Type B pancreatic cell (in vitro differentiated cells): ENCODE measurements around the gene KIF14. TPM values are rescaled to one million over a fixed set of nuclear protein-coding genes. Genes with fewer than 3 reads are reported as not detected.
A peak's percentile ranks its signal among the peaks of the same experiment; 100 is the strongest.

ENCODE experiments used
- DNase-seq: peaks from one replicate; pipeline ENCODE4 v3.0.0; 2021; ENCODE audit warnings: mixed read lengths; ENCODE audit not compliant: unreplicated experiment; ENCODE audit errors: extremely low spot score
- H3K27ac Mint-ChIP-seq: 2 replicates; pipeline ENCODE4 v1.8.0; 2021; ENCODE audit warnings: mild to moderate bottlenecking, mixed read lengths
- H3K27me3 Mint-ChIP-seq: 2 replicates; pipeline ENCODE4 v1.8.0; 2021; ENCODE audit warnings: mixed read lengths
- H3K36me3 Mint-ChIP-seq: 2 replicates; pipeline ENCODE4 v1.8.0; 2021; ENCODE audit warnings: mixed read lengths
- H3K4me1 Mint-ChIP-seq: one replicate; pipeline ENCODE4 v1.8.0; 2021; ENCODE audit warnings: mixed read lengths; ENCODE audit not compliant: unreplicated experiment
- H3K4me3 Mint-ChIP-seq: 2 replicates; pipeline ENCODE4 v1.8.0; 2021; ENCODE audit warnings: mild to moderate bottlenecking, mixed read lengths
- H3K9me3 Mint-ChIP-seq: 2 replicates; pipeline ENCODE4 v1.8.0; 2021; ENCODE audit warnings: mixed read lengths
- total RNA-seq: library from RNA; stranded (reverse); gene quantifications from 2 replicates; pipeline ENCODE4 v1.2.1, GENCODE V29; 2021; ENCODE audit warnings: low replicate concordance
- TF ChIP-seq, protein P1 (sequence below): fragments of 200-600 bp; sonication (generic); conservative IDR thresholded peaks from 2 replicates; pipeline ENCODE4 v1.5.0; 2021; ENCODE audit warnings: antibody characterized with exemption, mild to moderate bottlenecking

KIF14 gene
- total RNA-seq, 1 donor from 2014 or later: 12.8 TPM

DNA sequence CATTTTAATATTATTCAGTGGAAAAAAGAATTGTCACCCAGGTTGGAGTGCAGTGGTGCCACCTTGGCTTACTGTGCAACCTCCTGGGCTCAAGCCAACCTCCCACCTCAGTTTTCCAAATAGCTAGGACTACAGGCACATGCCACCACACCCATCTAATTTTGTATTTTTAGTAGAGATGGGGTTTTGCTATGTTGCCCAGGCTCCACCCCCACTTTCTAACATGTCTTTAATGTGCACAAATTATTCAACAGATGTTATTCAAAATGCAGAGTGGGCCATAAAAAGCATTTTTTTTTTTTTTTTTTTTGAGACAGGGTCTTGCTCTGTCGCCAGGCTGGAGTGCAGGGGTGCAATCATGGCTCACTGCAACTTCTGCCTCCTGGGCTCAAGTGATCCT, 31.8 kb upstream of the KIF14 start:
- H3K27ac Mint-ChIP-seq: no peak overlapping the region
- no peaks in the 10 kb centered on the region for H3K27me3 Mint-ChIP-seq
- peaks cover 39% of the 10 kb centered on the region for H3K36me3 Mint-ChIP-seq
- H3K9me3 Mint-ChIP-seq: no peaks in the 10 kb centered on the region
- peaks cover 11% of the 10 kb centered on the region for H3K4me1 Mint-ChIP-seq
- H3K4me3 Mint-ChIP-seq: no peak overlapping the region
- no peak for DNase-seq
- TF ChIP-seq, protein P1, sequence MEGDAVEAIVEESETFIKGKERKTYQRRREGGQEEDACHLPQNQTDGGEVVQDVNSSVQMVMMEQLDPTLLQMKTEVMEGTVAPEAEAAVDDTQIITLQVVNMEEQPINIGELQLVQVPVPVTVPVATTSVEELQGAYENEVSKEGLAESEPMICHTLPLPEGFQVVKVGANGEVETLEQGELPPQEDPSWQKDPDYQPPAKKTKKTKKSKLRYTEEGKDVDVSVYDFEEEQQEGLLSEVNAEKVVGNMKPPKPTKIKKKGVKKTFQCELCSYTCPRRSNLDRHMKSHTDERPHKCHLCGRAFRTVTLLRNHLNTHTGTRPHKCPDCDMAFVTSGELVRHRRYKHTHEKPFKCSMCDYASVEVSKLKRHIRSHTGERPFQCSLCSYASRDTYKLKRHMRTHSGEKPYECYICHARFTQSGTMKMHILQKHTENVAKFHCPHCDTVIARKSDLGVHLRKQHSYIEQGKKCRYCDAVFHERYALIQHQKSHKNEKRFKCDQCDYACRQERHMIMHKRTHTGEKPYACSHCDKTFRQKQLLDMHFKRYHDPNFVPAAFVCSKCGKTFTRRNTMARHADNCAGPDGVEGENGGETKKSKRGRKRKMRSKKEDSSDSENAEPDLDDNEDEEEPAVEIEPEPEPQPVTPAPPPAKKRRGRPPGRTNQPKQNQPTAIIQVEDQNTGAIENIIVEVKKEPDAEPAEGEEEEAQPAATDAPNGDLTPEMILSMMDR: no peak

DNA sequence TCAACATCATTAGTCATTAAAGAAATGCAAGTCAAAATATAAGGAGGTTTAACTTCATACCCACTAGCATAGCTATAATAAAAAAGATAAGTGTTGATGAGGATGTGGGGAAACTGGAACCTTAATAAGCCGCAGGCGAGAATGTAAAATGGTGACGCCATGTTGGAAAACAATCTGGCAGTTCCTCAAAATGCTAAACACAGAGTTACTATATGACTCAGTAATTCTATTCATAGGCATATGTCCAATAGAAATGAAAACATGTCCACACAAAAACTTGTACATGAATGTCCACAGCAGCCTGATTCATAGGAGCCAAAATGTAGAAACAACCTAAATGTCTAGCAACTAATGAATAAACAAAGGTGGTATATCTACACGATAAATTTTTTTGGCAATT, 26.0 kb upstream of the KIF14 start:
- no peak for DNase-seq
- no peak overlapping the region for H3K4me3 Mint-ChIP-seq
- H3K9me3 Mint-ChIP-seq: no peaks in the 10 kb centered on the region
- TF ChIP-seq, protein P1: no peak
- no peak overlapping the region for H3K27ac Mint-ChIP-seq
- H3K36me3 Mint-ChIP-seq: peaks cover 19% of the 10 kb centered on the region
- no peaks in the 10 kb centered on the region for H3K27me3 Mint-ChIP-seq
- no peaks in the 10 kb centered on the region for H3K4me1 Mint-ChIP-seq

DNA sequence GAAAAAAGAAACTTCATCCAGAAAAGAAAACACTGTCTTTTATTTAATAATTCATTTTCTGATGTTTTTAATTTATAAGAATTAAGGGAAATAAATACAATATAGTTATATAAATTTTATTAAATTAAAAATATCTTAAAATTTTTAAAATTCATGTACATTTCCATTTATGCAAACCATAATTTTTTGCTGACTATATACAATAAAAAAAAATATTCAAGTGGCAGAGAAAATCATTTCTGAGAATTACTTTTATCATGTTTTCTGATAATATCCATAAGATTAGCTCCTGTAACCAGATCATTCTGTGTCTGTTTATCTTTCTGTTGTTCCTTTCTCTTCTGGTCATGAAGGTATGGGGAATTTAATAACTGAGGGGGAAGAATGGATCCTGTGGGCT, 23.5 kb upstream of the KIF14 start:
- peaks cover 10% of the 10 kb centered on the region for H3K4me1 Mint-ChIP-seq
- H3K27ac Mint-ChIP-seq: no peak overlapping the region
- no peaks in the 10 kb centered on the region for H3K9me3 Mint-ChIP-seq
- DNase-seq: no peak
- TF ChIP-seq, protein P1: no peak
- peaks cover 29% of the 10 kb centered on the region for H3K36me3 Mint-ChIP-seq
- H3K4me3 Mint-ChIP-seq: no peak overlapping the region
- H3K27me3 Mint-ChIP-seq: no peaks in the 10 kb centered on the region

DNA sequence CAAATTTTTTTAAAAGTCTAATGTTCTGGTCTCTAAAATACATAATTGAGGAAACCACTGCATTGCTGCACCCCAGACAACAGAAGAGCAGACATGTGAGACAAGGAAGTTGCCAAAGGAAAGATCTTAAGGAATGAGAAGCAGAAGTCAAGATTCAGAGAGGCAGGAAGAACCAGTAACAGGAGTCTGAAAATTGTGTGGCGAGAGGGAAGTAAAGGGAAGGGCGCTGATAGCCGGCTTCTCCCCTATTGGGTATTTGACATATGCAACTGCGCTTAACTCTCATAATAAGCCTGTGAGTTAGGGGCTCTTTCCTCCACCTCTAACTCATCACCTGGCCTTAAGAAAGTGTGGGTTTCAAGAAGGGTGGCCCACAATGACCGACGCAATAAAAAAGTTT, 21.9 kb upstream of the KIF14 start:
- Mint-ChIP-seq H3K4me1 (peaks cover 10% of the 10 kb centered on the region), H3K27me3 (no peaks in the 10 kb centered on the region), H3K4me3 (no peak overlapping the region), H3K27ac (peak overlapping the region; percentile 12), H3K9me3 (no peaks in the 10 kb centered on the region), H3K36me3 (peaks cover 25% of the 10 kb centered on the region)
- TF ChIP-seq, protein P1: no peak
- no peak for DNase-seq

GRCh38 chr1:200640963-200641401, 20.4 kb upstream of the KIF14 start:
- H3K4me1 Mint-ChIP-seq: peaks cover 10% of the 10 kb centered on the region
- H3K4me3 Mint-ChIP-seq: peak overlapping the region; percentile 61
- H3K36me3 Mint-ChIP-seq: peaks cover 14% of the 10 kb centered on the region
- TF ChIP-seq, protein P1: no peak
- no peaks in the 10 kb centered on the region for H3K9me3 Mint-ChIP-seq
- DNase-seq: no peak
- H3K27me3 Mint-ChIP-seq: no peaks in the 10 kb centered on the region
- H3K27ac Mint-ChIP-seq: peak overlapping the region; percentile 92
